HepG2 (cell line): ENCODE data around the gene HBS1L. TPM values are rescaled to one million over a fixed set of nuclear protein-coding genes. Genes with fewer than 3 reads are reported as not detected.

Source experiments
- ATAC-seq: fragments of 200-7000 bp; cut with Tn5 transposase; 3 replicates; pipeline ENCODE4 v1.9.1; 2020; ENCODE audit warnings: mild to moderate bottlenecking, moderate library complexity
- BruUV-seq: library from RNA; stranded (reverse); fragments of 400-500 nt; replicated peaks from 2 replicates; lab custom pipeline; 2021; lab: Mats Ljungman, UMichigan
- CTCF ChIA-PET: fragments of 300-600 bp; formaldehyde crosslinking; extraction: SDS; loops from one replicate; lab custom pipeline; 2021; ENCODE audit warnings: low total read pairs, inconsistent platforms, low intra/inter-chr PET ratio; lab: Yijun Ruan, JAX
- POLR2A ChIA-PET: fragments of 350-600 bp; sonication (Branson Sonifier 250); formaldehyde crosslinking; loops from one replicate; lab custom pipeline; 2020; ENCODE audit warnings: antibody characterized with exemption, inconsistent platforms; lab: Yijun Ruan, JAX
- DNase-seq: peaks from one replicate; pipeline ENCODE4 v3.0.0-alpha.2; 2015; ENCODE audit warnings: low spot score
- FAIRE-seq: peaks from 3 replicates; lab custom pipeline; 2011; peaks lifted over from hg19 to GRCh38; lab: Jason Lieb, UNC
- H2AFZ ChIP-seq: one replicate; pipeline ENCODE4 v1.6.1; 2011; ENCODE audit warnings: low read length, inconsistent platforms
- H3K27ac ChIP-seq: fragments of 300-600 bp; 3 replicates; pipeline ENCODE4 v1.8.0; 2011; ENCODE audit warnings: mixed run types, mild to moderate bottlenecking, mixed read lengths, low read length, inconsistent platforms; ENCODE audit not compliant: insufficient read depth; ENCODE audit errors: extremely low read length
- H3K27me3 ChIP-seq, 2 experiments: fragments of 200-600 bp in 1 of 2; 2 replicates in 1 of 2; 3 replicates in 1 of 2; pipeline versions ENCODE4 v1.6.0 to v1.8.0; 2011; ENCODE audit warnings: low read length in 2 of 2, mild to moderate bottlenecking in 2 of 2, moderate library complexity in 2 of 2, inconsistent platforms in 1 of 2; ENCODE audit not compliant: insufficient read depth in 2 of 2, control insufficient read depth in 1 of 2
- H3K36me3 ChIP-seq, 2 experiments: fragments of 200-600 bp in 1 of 2; replicated peaks in 1 of 2; 2 replicates in 1 of 2; 3 replicates in 1 of 2; pipeline versions ENCODE4 v1.5.1 to v1.8.0; 2011; ENCODE audit warnings: low read length in 2 of 2, inconsistent platforms in 1 of 2; ENCODE audit not compliant: insufficient read depth in 2 of 2, control insufficient read depth in 1 of 2
- H3K4me1 ChIP-seq: 2 replicates; pipeline ENCODE4 v1.5.1; 2012; ENCODE audit warnings: low read length, inconsistent platforms; ENCODE audit not compliant: insufficient read depth
- H3K4me2 ChIP-seq: 2 replicates; pipeline ENCODE4 v1.6.0; 2011; ENCODE audit warnings: low read depth, low read length, inconsistent platforms
- H3K4me3 ChIP-seq, 3 experiments: fragments of 200-600 bp in 1 of 3; sonication (generic), shearing (Covaris generic) in 1 of 3; replicated peaks in 1 of 3; 2 replicates each; pipeline ENCODE4 v1.5.1; 2011 to 2016; ENCODE audit warnings: low read length in 3 of 3, inconsistent platforms in 2 of 3, low read depth in 2 of 3, mild to moderate bottlenecking in 2 of 3, control low read depth in 1 of 3, mixed read lengths in 1 of 3; ENCODE audit not compliant: insufficient read depth in 1 of 3
- H3K79me2 ChIP-seq: one replicate; pipeline ENCODE4 v1.6.1; 2011; ENCODE audit warnings: low read length, inconsistent platforms; ENCODE audit not compliant: insufficient read depth
- H3K9ac ChIP-seq: 2 replicates; pipeline ENCODE4 v1.6.0; 2011; ENCODE audit warnings: mild to moderate bottlenecking, low read depth, low read length, inconsistent platforms; ENCODE audit not compliant: insufficient read depth
- H3K9me3 ChIP-seq: 2 replicates; pipeline ENCODE4 v1.5.1; 2012; ENCODE audit warnings: mild to moderate bottlenecking, low read length
- H4K20me1 ChIP-seq: 2 replicates; pipeline ENCODE4 v1.6.0; 2011; ENCODE audit warnings: inconsistent platforms, mild to moderate bottlenecking, low read length, moderate library complexity; ENCODE audit not compliant: insufficient read depth
- CREB1 ChIP-seq, 2 experiments: fragments of 450-650 bp in 1 of 2; IDR thresholded peaks; 2 replicates each; pipeline ENCODE4 v1.6.1; 2016 to 2017; ENCODE audit warnings: control low read depth in 1 of 2, mild to moderate bottlenecking in 1 of 2, missing compliant biosample characterization in 1 of 2, missing genetic modification characterization in 1 of 2
- FOXC1 ChIP-seq: sonication (generic); formaldehyde crosslinking; IDR thresholded peaks from 2 replicates; pipeline ENCODE4 v1.8.0; 2022; ENCODE audit warnings: mild to moderate bottlenecking, missing genetic modification reagents, borderline replicate concordance
- GFI1 ChIP-seq: sonication (generic); formaldehyde crosslinking; IDR thresholded peaks from 2 replicates; pipeline ENCODE4 v1.5.0; 2020; ENCODE audit warnings: missing genetic modification reagents, mild to moderate bottlenecking, borderline replicate concordance
- HNF4A ChIP-seq: sonication (generic); formaldehyde crosslinking; IDR thresholded peaks from 2 replicates; pipeline ENCODE4 v1.4.0; 2020; ENCODE audit warnings: missing genetic modification reagents
- MAZ ChIP-seq, 2 experiments: sonication (generic) in 1 of 2; formaldehyde crosslinking in 1 of 2; IDR thresholded peaks; 2 replicates each; pipeline versions ENCODE4 v1.5.0 to v1.6.1; 2012 to 2020; ENCODE audit warnings: low read depth in 2 of 2, mild to moderate bottlenecking in 2 of 2, borderline replicate concordance in 1 of 2, improper control_type of control experiment in 1 of 2, low read length in 1 of 2, missing genetic modification reagents in 1 of 2, moderate library complexity in 1 of 2
- NFKBIZ ChIP-seq: IDR thresholded peaks from 2 replicates; pipeline ENCODE4 v1.6.1; 2018; ENCODE audit warnings: missing genetic modification reagents, missing compliant biosample characterization
- PHB2 ChIP-seq: fragments of 450-650 bp; IDR thresholded peaks from 2 replicates; pipeline ENCODE4 v1.6.1; 2018; ENCODE audit not compliant: partially characterized antibody
- PLRG1 ChIP-seq: fragments of 450-650 bp; conservative IDR thresholded peaks from 2 replicates; pipeline ENCODE4 v1.6.1; 2016
- SMYD3 ChIP-seq: sonication (generic); formaldehyde crosslinking; IDR thresholded peaks from 2 replicates; pipeline ENCODE4 v1.8.1; 2023; ENCODE audit warnings: mild to moderate bottlenecking, missing genetic modification reagents
- ZNF234 ChIP-seq: sonication (generic); formaldehyde crosslinking; conservative IDR thresholded peaks from 2 replicates; pipeline ENCODE4 v1.5.1; 2020; ENCODE audit warnings: mild to moderate bottlenecking, missing genetic modification reagents
- ZNF235 ChIP-seq: sonication (generic); formaldehyde crosslinking; IDR thresholded peaks from 2 replicates; pipeline ENCODE4 v1.8.1; 2023; ENCODE audit warnings: mild to moderate bottlenecking, missing genetic modification reagents, borderline replicate concordance
- ZNF383 ChIP-seq: sonication (generic); formaldehyde crosslinking; IDR thresholded peaks from 2 replicates; pipeline ENCODE4 v1.4.0; 2020; ENCODE audit warnings: missing genetic modification reagents, mild to moderate bottlenecking, borderline replicate concordance
- ZNF720 ChIP-seq: sonication (generic); formaldehyde crosslinking; IDR thresholded peaks from 2 replicates; pipeline ENCODE4 v1.4.0; 2020; ENCODE audit warnings: missing genetic modification reagents
- ZNF724P ChIP-seq: sonication (generic); formaldehyde crosslinking; IDR thresholded peaks from 2 replicates; pipeline ENCODE4 v1.8.0; 2022; ENCODE audit warnings: missing genetic modification reagents, borderline replicate concordance
- WGBS: methylation state at CpG from one replicate; pipeline ENCODE4 v1.1.6; 2017; ENCODE audit warnings: low lambda C conversion rate; 5-methylcytosine and 5-hydroxymethylcytosine counted together
- in situ Hi-C: cut with HindIII; loops from 2 replicates; pipeline ENCODE4 v1.10.0; 2017; ENCODE audit warnings: low pct_unique_long_range_greater_than_20kb; ENCODE audit not compliant: extremely low pct_ligation_motif_present
- intact Hi-C: fragments of 100-400 bp; cut with micrococcal nuclease; formaldehyde crosslinking; loops from one replicate; pipeline ENCODE4 v1.10.0; 2022; ENCODE audit not compliant: unreplicated experiment
- polyA plus RNA-seq, 8 experiments: library from polyadenylated mRNA; depleted of rRNA in 3 of 8; stranded (reverse) in 7 of 8; unstranded in 1 of 8; fragments of >200 nt; fragmentation: Illumina TruSeq in 4 of 8; extraction: Trizol in 4 of 8; gene quantifications; 2 replicates each; pipeline versions ENCODE4 v1.2.1 to v1.2.3, GENCODE V29; 2011 to 2016; ENCODE audit warnings: low read depth in 4 of 8, missing spikeins in 1 of 8, mixed read lengths in 1 of 8; ENCODE audit not compliant: insufficient read depth in 1 of 8
- total RNA-seq, 5 experiments: library from RNA; depleted of rRNA; stranded (reverse); fragments of >200 nt; fragmentation: Illumina TruSeq; extraction: Trizol; gene quantifications; 2 replicates each; pipeline ENCODE4 v1.2.3, GENCODE V29; 2016; ENCODE audit warnings: low read depth in 1 of 5
- TF ChIP-seq, protein P1 (sequence below): sonication (generic); formaldehyde crosslinking; IDR thresholded peaks from 2 replicates; pipeline ENCODE4 v1.4.0; 2020; ENCODE audit warnings: missing genetic modification reagents, mild to moderate bottlenecking, borderline replicate concordance
- TF ChIP-seq, protein P2 (sequence below): IDR thresholded peaks from 2 replicates; pipeline ENCODE4 v1.6.1; 2016; ENCODE audit warnings: low read depth
- TF ChIP-seq, protein P3 (sequence below): sonication (generic); formaldehyde crosslinking; IDR thresholded peaks from 2 replicates; pipeline ENCODE4 v1.4.0; 2020; ENCODE audit warnings: missing genetic modification reagents

The HBS1L gene
- total and polyA plus RNA-seq, 2 of the 13 experiments (the other 11 are each of a cell fraction or from before 2014, with no cell fraction given), result 44.1 to 138 TPM

DNA sequence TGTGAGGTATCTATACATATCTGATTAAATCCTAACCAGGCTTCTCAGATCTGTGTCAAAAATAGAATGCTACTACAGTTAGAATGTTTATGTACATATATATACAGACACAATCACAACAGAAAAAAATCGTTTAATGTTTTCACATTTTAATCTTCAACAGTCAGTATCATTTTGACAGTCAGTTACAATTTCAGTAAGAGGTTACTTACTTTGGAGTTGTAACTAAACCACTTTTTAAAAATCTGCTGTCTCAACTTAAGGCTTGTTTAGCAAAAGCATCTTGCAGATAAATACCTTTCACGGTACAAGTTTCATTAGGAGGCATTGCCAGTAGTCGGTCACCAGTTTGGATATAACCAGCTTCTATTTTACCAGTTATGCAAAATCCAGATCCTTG, 72.5 kb downstream of the HBS1L start (continued):
- TF ChIP-seq ZNF383, result no peak
- no peak for TF ChIP-seq PHB2
- TF ChIP-seq MAZ (IDR thresholded peaks at IDR 0.05; ENCODE audit: borderline replicate concordance, low read depth, low read length), result no peak
- no peak for TF ChIP-seq MAZ (CRISPR knock-in tag; IDR thresholded peaks at IDR 0.05; ENCODE audit: low read depth)

DNA sequence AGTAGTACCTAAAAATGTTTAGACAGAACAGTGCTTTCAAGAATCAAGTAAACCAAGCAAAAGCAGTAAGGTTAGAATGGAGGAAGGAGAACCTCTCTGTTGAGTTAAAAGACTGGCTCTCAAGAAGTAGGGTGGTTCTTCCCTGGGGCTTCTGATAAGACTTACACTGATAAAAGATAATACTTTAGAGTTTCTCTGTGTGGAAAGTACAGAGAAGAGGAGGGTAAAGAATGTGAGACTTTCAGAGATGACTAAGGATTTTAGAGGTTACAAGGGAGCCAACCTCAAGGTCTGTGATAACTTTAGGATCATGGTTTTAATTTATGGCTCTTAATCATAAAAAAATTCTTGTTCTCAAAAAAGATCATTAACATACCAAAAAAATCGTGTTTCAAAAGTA, 73.8 kb downstream of the HBS1L start:
- WGBS, result 55% methylated on average over 1 of the region's 1 CpG
- Histone ChIP-seq H3K27ac (no peak overlapping the region), H4K20me1 (no peaks in the 10 kb centered on the region), H3K9ac (no peak overlapping the region), H3K36me3 (peaks cover 9 to 49% of the 10 kb centered on the region in 2 experiments; a peak in 4 of 5 replicates), H3K79me2 (no peaks in the 10 kb centered on the region), H3K4me1 (no peaks in the 10 kb centered on the region), H2AFZ (no peak overlapping the region), H3K4me3 (no peak overlapping the region), H3K9me3 (no peaks in the 10 kb centered on the region), H3K27me3 (no peaks in the 10 kb centered on the region), H3K4me2 (no peak overlapping the region)
- POLR2A ChIA-PET, result no interaction called here
- CTCF ChIA-PET, result no interaction called here
- TF ChIP-seq HNF4A (CRISPR knock-in tag) (no peak), NFKBIZ (CRISPR knock-in tag) (no peak), PLRG1 (no peak), ZNF720 (no peak), ZNF235 (no peak), GFI1 (CRISPR knock-in tag) (no peak), FOXC1 (CRISPR knock-in tag) (no peak), ZNF234 (CRISPR knock-in tag) (no peak), CREB1 (IDR thresholded peaks at IDR 0.05) (no peak), CREB1 (CRISPR knock-in tag; IDR thresholded peaks at IDR 0.05) (no peak), ZNF724P (CRISPR knock-in tag) (no peak), SMYD3 (no peak)
- TF ChIP-seq, protein P1, sequence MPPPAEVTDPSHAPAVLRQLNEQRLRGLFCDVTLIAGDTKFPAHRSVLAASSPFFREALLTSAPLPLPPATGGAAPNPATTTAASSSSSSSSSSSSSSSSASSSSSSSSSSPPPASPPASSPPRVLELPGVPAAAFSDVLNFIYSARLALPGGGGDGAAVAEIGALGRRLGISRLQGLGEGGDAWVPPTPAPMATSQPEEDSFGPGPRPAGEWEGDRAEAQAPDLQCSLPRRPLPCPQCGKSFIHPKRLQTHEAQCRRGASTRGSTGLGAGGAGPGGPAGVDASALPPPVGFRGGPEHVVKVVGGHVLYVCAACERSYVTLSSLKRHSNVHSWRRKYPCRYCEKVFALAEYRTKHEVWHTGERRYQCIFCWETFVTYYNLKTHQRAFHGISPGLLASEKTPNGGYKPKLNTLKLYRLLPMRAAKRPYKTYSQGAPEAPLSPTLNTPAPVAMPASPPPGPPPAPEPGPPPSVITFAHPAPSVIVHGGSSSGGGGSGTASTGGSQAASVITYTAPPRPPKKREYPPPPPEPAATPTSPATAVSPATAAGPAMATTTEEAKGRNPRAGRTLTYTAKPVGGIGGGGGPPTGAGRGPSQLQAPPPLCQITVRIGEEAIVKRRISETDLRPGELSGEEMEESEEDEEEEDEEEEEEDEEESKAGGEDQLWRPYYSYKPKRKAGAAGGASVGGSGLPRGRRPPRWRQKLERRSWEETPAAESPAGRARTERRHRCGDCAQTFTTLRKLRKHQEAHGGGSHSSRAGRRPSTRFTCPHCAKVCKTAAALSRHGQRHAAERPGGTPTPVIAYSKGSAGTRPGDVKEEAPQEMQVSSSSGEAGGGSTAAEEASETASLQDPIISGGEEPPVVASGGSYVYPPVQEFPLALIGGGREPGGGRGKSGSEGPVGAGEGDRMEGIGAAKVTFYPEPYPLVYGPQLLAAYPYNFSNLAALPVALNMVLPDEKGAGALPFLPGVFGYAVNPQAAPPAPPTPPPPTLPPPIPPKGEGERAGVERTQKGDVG (CRISPR knock-in tag), result no peak
- TF ChIP-seq, protein P2, sequence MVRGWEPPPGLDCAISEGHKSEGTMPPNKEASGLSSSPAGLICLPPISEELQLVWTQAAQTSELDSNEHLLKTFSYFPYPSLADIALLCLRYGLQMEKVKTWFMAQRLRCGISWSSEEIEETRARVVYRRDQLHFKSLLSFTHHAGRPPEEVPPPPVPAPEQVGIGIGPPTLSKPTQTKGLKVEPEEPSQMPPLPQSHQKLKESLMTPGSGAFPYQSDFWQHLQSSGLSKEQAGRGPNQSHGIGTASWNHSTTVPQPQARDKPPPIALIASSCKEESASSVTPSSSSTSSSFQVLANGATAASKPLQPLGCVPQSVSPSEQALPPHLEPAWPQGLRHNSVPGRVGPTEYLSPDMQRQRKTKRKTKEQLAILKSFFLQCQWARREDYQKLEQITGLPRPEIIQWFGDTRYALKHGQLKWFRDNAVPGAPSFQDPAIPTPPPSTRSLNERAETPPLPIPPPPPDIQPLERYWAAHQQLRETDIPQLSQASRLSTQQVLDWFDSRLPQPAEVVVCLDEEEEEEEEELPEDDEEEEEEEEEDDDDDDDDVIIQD (CRISPR knock-in tag), result no peak
- TF ChIP-seq, protein P3, sequence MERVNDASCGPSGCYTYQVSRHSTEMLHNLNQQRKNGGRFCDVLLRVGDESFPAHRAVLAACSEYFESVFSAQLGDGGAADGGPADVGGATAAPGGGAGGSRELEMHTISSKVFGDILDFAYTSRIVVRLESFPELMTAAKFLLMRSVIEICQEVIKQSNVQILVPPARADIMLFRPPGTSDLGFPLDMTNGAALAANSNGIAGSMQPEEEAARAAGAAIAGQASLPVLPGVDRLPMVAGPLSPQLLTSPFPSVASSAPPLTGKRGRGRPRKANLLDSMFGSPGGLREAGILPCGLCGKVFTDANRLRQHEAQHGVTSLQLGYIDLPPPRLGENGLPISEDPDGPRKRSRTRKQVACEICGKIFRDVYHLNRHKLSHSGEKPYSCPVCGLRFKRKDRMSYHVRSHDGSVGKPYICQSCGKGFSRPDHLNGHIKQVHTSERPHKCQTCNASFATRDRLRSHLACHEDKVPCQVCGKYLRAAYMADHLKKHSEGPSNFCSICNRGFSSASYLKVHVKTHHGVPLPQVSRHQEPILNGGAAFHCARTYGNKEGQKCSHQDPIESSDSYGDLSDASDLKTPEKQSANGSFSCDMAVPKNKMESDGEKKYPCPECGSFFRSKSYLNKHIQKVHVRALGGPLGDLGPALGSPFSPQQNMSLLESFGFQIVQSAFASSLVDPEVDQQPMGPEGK (CRISPR knock-in tag), result no peak
- no peak for FAIRE-seq
- BruUV-seq, result no TSS peak
- no peak for DNase-seq
- ATAC-seq, result no peak
- intact Hi-C loops (no loop called here), in situ Hi-C loops (no loop called here)
